H1 (cell line): ENCODE measurements around the gene MOSMO. TPM values are rescaled to one million over a fixed set of nuclear protein-coding genes. Genes with fewer than 3 reads are reported as not detected.
A peak's percentile ranks its signal among the peaks of the same experiment; 100 is the strongest.

Experiments
- CTCF ChIA-PET: fragments of 300-600 bp; sonication (Branson Sonifier 250); formaldehyde crosslinking; loops from one replicate; lab custom pipeline; 2021; ENCODE audit not compliant: partially characterized antibody; lab: Charles Lee
- POLR2A ChIA-PET: fragments of 300-600 bp; sonication (Branson Sonifier 250); formaldehyde crosslinking; loops from one replicate; lab custom pipeline; 2021; ENCODE audit warnings: inconsistent platforms; ENCODE audit not compliant: partially characterized antibody; lab: Charles Lee
- DNase-seq, 2 experiments: peaks; one replicate each; pipeline versions ENCODE4 v3.0.0 to v3.0.0-alpha.2; 2010 to 2022; ENCODE audit warnings: low spot score in 2 of 2, low read depth in 1 of 2, mixed read lengths in 1 of 2
- FAIRE-seq: peaks from 2 replicates; lab custom pipeline; 2011; peaks lifted over from hg19 to GRCh38; lab: Jason Lieb, UNC
- H2AFZ ChIP-seq: 2 replicates; pipeline ENCODE4 v1.8.1; 2012; ENCODE audit warnings: low read length, inconsistent platforms
- H2AK5ac ChIP-seq: 2 replicates; pipeline ENCODE4 v1.6.1; 2013; ENCODE audit warnings: low read depth, low read length
- H2BK120ac ChIP-seq: replicated peaks from 2 replicates; pipeline ENCODE3; 2013; ENCODE audit warnings: low read depth, low read length, inconsistent platforms
- H2BK12ac ChIP-seq: 2 replicates; pipeline ENCODE4 v1.6.1; 2013; ENCODE audit warnings: low read depth, low read length
- H2BK15ac ChIP-seq: 2 replicates; pipeline ENCODE4 v1.6.1; 2013; ENCODE audit warnings: low read length
- H2BK20ac ChIP-seq: 2 replicates; pipeline ENCODE4 v1.6.1; 2013; ENCODE audit warnings: low read length
- H2BK5ac ChIP-seq: 2 replicates; pipeline ENCODE4 v1.6.1; 2013; ENCODE audit warnings: low read depth, low read length
- H3K14ac ChIP-seq: 2 replicates; pipeline ENCODE4 v1.6.1; 2013; ENCODE audit warnings: inconsistent platforms; ENCODE audit not compliant: insufficient read length
- H3K18ac ChIP-seq: 2 replicates; pipeline ENCODE4 v1.6.1; 2013; ENCODE audit warnings: low read length; ENCODE audit errors: extremely low read depth
- H3K23ac ChIP-seq: 2 replicates; pipeline ENCODE4 v1.6.1; 2013; ENCODE audit warnings: inconsistent platforms; ENCODE audit not compliant: insufficient read length
- H3K23me2 ChIP-seq: 2 replicates; pipeline ENCODE4 v1.6.1; 2013; ENCODE audit warnings: low read depth, low read length
- H3K27ac ChIP-seq: 2 replicates; pipeline ENCODE4 v1.6.1; 2011; ENCODE audit warnings: low read depth, low read length, inconsistent platforms
- H3K27me3 ChIP-seq, 4 experiments: replicated peaks in 1 of 4; 1 replicate in 1 of 4; 2 replicates in 3 of 4; pipeline versions ENCODE4 v1.6.1 to v1.8.1; 2011 to 2013; ENCODE audit warnings: low read length in 3 of 4, mild to moderate bottlenecking in 3 of 4, inconsistent platforms in 2 of 4, mixed read lengths in 2 of 4, moderate library complexity in 1 of 4; ENCODE audit not compliant: control insufficient read depth in 3 of 4, insufficient read depth in 3 of 4; ENCODE audit errors: extremely low read depth in 1 of 4
- H3K36me3 ChIP-seq, 4 experiments: 2 replicates each; pipeline versions ENCODE4 v1.6.1 to v1.8.1; 2011 to 2013; ENCODE audit warnings: mild to moderate bottlenecking in 4 of 4, low read length in 3 of 4, moderate library complexity in 2 of 4, control low read depth in 1 of 4, inconsistent platforms in 1 of 4; ENCODE audit not compliant: insufficient read depth in 4 of 4, control insufficient read depth in 2 of 4
- H3K4ac ChIP-seq: replicated peaks from 2 replicates; pipeline ENCODE3; 2013; ENCODE audit warnings: low read length, low read depth, mixed read lengths, inconsistent platforms; ENCODE audit not compliant: insufficient read length
- H3K4me1 ChIP-seq, 4 experiments: replicated peaks in 1 of 4; 1 replicate in 1 of 4; 2 replicates in 3 of 4; pipeline versions ENCODE4 v1.6.1 to v1.8.1; 2011 to 2013; ENCODE audit warnings: low read length in 3 of 4, inconsistent platforms in 2 of 4, mixed read lengths in 1 of 4; ENCODE audit not compliant: insufficient read depth in 4 of 4, control insufficient read depth in 3 of 4
- H3K4me2 ChIP-seq, 2 experiments: 2 replicates each; pipeline versions ENCODE4 v1.6.1 to v1.8.1; 2011 to 2013; ENCODE audit warnings: low read depth in 2 of 2, low read length in 2 of 2, control low read depth in 1 of 2, inconsistent platforms in 1 of 2, mild to moderate bottlenecking in 1 of 2; ENCODE audit not compliant: insufficient read depth in 1 of 2
- H3K4me3 ChIP-seq, 4 experiments: fragments of 200-600, 300-600 bp in 1 of 4; sonication (generic), shearing (Covaris generic), sonication (Bioruptor Twin) in 1 of 4; 2 replicates each; pipeline versions ENCODE4 v1.5.1 to v1.8.1; 2011 to 2016; ENCODE audit warnings: low read length in 4 of 4, low read depth in 3 of 4, control low read depth in 2 of 4, inconsistent platforms in 2 of 4, mild to moderate bottlenecking in 2 of 4, mixed read lengths in 1 of 4, moderate library complexity in 1 of 4; ENCODE audit not compliant: insufficient read depth in 2 of 4; ENCODE audit errors: extremely low read depth in 1 of 4
- H3K56ac ChIP-seq: replicated peaks from 2 replicates; pipeline ENCODE3; 2013; ENCODE audit warnings: low read depth, mild to moderate bottlenecking, mixed read lengths, low read length, inconsistent platforms; ENCODE audit not compliant: insufficient read length
- H3K79me1 ChIP-seq: 2 replicates; pipeline ENCODE4 v1.6.1; 2013; ENCODE audit warnings: low read depth, low read length, control low read depth
- H3K79me2 ChIP-seq, 2 experiments: 2 replicates each; pipeline versions ENCODE4 v1.6.1 to v1.8.1; 2012 to 2013; ENCODE audit warnings: low read length in 2 of 2, mild to moderate bottlenecking in 2 of 2, inconsistent platforms in 1 of 2; ENCODE audit not compliant: insufficient read depth in 2 of 2, control insufficient read depth in 1 of 2
- H3K9ac ChIP-seq, 4 experiments: replicated peaks in 1 of 4; 1 replicate in 1 of 4; 2 replicates in 3 of 4; pipeline versions ENCODE4 v1.6.1 to v1.8.1; 2011 to 2013; ENCODE audit warnings: low read depth in 3 of 4, low read length in 3 of 4, control low read depth in 2 of 4, mild to moderate bottlenecking in 2 of 4, moderate library complexity in 2 of 4, inconsistent platforms in 1 of 4; ENCODE audit errors: extremely low read depth in 1 of 4
- H3K9me3 ChIP-seq, 2 experiments: 2 replicates each; pipeline versions ENCODE4 v1.6.1 to v1.8.1; 2012 to 2013; ENCODE audit warnings: mild to moderate bottlenecking in 2 of 2, moderate library complexity in 2 of 2, control low read depth in 1 of 2, inconsistent platforms in 1 of 2, low read depth in 1 of 2, low read length in 1 of 2, mixed read lengths in 1 of 2; ENCODE audit not compliant: insufficient read depth in 2 of 2
- H4K20me1 ChIP-seq, 2 experiments: replicated peaks in 1 of 2; 2 replicates each; pipeline versions ENCODE3 to v1.8.1; 2011 to 2013; ENCODE audit warnings: inconsistent platforms in 2 of 2, low read length in 2 of 2, mild to moderate bottlenecking in 1 of 2; ENCODE audit not compliant: insufficient read depth in 2 of 2, control insufficient read depth in 1 of 2
- H4K5ac ChIP-seq: 2 replicates; pipeline ENCODE4 v1.6.1; 2013; ENCODE audit warnings: low read length, low read depth, mixed read lengths, inconsistent platforms; ENCODE audit not compliant: insufficient read length
- H4K8ac ChIP-seq: 2 replicates; pipeline ENCODE4 v1.8.0; 2013; ENCODE audit warnings: mild to moderate bottlenecking, moderate library complexity, low read length, inconsistent platforms; ENCODE audit not compliant: insufficient read depth; ENCODE audit errors: extremely low read depth
- H4K91ac ChIP-seq: replicated peaks from 2 replicates; pipeline ENCODE3; 2013; ENCODE audit warnings: low read length, mixed read lengths, inconsistent platforms; ENCODE audit not compliant: insufficient read length
- ASH2L ChIP-seq: fragments of 200-600, 300-600 bp; sonication (generic); IDR thresholded peaks from one replicate; pipeline ENCODE4 v1.7.1; 2017; ENCODE audit warnings: low read length
- BRCA1 ChIP-seq: IDR thresholded peaks from 2 replicates; pipeline ENCODE4 v1.6.1; 2012; ENCODE audit warnings: low read depth, low read length, improper control_type of control experiment
- EZH2 ChIP-seq: fragments of 200-600 bp; sonication (generic); IDR thresholded peaks from 2 replicates; pipeline ENCODE4 v1.7.1; 2012; ENCODE audit warnings: low read depth, mild to moderate bottlenecking, moderate library complexity, low read length, inconsistent platforms; ENCODE audit not compliant: severe bottlenecking
- MAFK ChIP-seq: IDR thresholded peaks from 2 replicates; pipeline ENCODE4 v1.6.1; 2012; ENCODE audit warnings: low read depth, mild to moderate bottlenecking, improper control_type of control experiment, low read length
- PHF8 ChIP-seq: fragments of 200-600 bp; sonication (generic); conservative IDR thresholded peaks from 2 replicates; pipeline ENCODE4 v1.7.1; 2012; ENCODE audit warnings: low read depth, mild to moderate bottlenecking, inconsistent platforms, low read length, moderate library complexity
- RBBP5 ChIP-seq: IDR thresholded peaks from 2 replicates; pipeline ENCODE4 v1.7.1; 2012; ENCODE audit warnings: low read depth, mild to moderate bottlenecking, inconsistent platforms, low read length, moderate library complexity, borderline replicate concordance
- SIX5 ChIP-seq: IDR thresholded peaks from 2 replicates; pipeline ENCODE4 v1.6.1; 2011; ENCODE audit warnings: mild to moderate bottlenecking, low read depth, low read length
- SRF ChIP-seq: IDR thresholded peaks from 2 replicates; pipeline ENCODE4 v1.6.1; 2011; ENCODE audit warnings: mild to moderate bottlenecking, low read depth, low read length, moderate library complexity
- TEAD4 ChIP-seq: IDR thresholded peaks from 2 replicates; pipeline ENCODE4 v1.6.1; 2012; ENCODE audit warnings: low read depth, low read length, inconsistent platforms, mixed read lengths
- WGBS, 2 experiments: shearing (Covaris generic) in 1 of 2; methylation state at CpG; one replicate each; pipeline versions ENCODE4 v1.1.6 to v1.1.7; 2013 to 2015; ENCODE audit warnings: low lambda C conversion rate in 2 of 2, mixed read lengths in 2 of 2, inconsistent platforms in 1 of 2, low coverage in 1 of 2, missing lambda C conversion rate in 1 of 2; ENCODE audit not compliant: insufficient replicate concordance in 2 of 2, insufficient coverage in 1 of 2, insufficient read length in 1 of 2; ENCODE audit errors: extremely low coverage in 1 of 2, missing lambda C conversion rate in 1 of 2; 5-methylcytosine and 5-hydroxymethylcytosine counted together
- polyA plus RNA-seq, 7 experiments: library from polyadenylated mRNA; depleted of rRNA in 3 of 7; stranded (reverse) in 5 of 7; unstranded in 2 of 7; fragments of >200 nt in 5 of 7; fragments of 200-250 nt in 2 of 7; gene quantifications; 1 replicate in 5 of 7; 2 replicates in 1 of 7; 4 replicates in 1 of 7; pipeline versions ENCODE4 v1.2.1 to v1.2.3, GENCODE V29; 2011 to 2013; ENCODE audit warnings: missing spikeins in 2 of 7, mixed read lengths in 2 of 7
- total RNA-seq: library from RNA; stranded (reverse); fragmentation: NEBNext Ultra II Directional; extraction: Animal tissue kit (Norgen Biotek cat#: 25700); gene quantifications from 2 replicates; pipeline ENCODE4 v1.2.1, GENCODE V29; 2021

The MOSMO gene
- total and polyA plus RNA-seq, 2 of the 8 experiments (the other 6 are each of a cell fraction or from before 2014, with no cell fraction given), result 8.6 to 14.8 TPM

GRCh38 chr16:22031483-22032083 is 23.7 kb downstream of the MOSMO start:
- 60% methylated on average over 2 of the region's 2 CpGs; no CpG with 5 or more reads in 1 of the 2 experiments for WGBS, 2 experiments
- Histone ChIP-seq H3K14ac (no peak overlapping the region), H4K5ac (no peak overlapping the region), H2AFZ (no peak overlapping the region), H3K18ac (no peak overlapping the region), H3K4ac (no peak overlapping the region), H3K4me3 (no peak overlapping the region), H4K91ac (no peak overlapping the region), H3K23ac (no peak overlapping the region), H2BK15ac (no peak overlapping the region), H2AK5ac (no peak overlapping the region), H2BK5ac (no peak overlapping the region), H2BK12ac (no peak overlapping the region), H2BK120ac (no peak overlapping the region), H3K23me2 (no peaks in the 10 kb centered on the region), H4K8ac (no peak overlapping the region), H3K9me3 (no peaks in the 10 kb centered on the region), H3K4me2 (no peak overlapping the region), H3K27ac (no peak overlapping the region), H3K79me1 (peaks cover 3% of the 10 kb centered on the region; the same call in 1 of the 2 replicates), H3K4me1 (peaks cover 0 to 5% (median 0%) of the 10 kb centered on the region in 4 experiments; a peak in 1 of 7 replicates), H3K79me2 (peaks cover 0 to 17% of the 10 kb centered on the region in 2 experiments; a peak in 2 of 4 replicates), H3K36me3 (no peaks in the 10 kb centered on the region; a peak in 1 of 8 replicates), H3K56ac (no peak overlapping the region), H3K9ac (no peak overlapping the region), H3K27me3 (no peaks in the 10 kb centered on the region), H2BK20ac (no peak overlapping the region), H4K20me1 (peaks cover 0 to 2% of the 10 kb centered on the region in 2 experiments)
- FAIRE-seq (no peak), DNase-seq (no peak)
- POLR2A ChIA-PET, result no interaction called here
- CTCF ChIA-PET, result interaction anchor here (0.9 to 1.0 kb wide), 2 partner anchors 13 to 24 kb away, joined by 3 read pairs; no protein-coding TSS in a partner anchor
- TF ChIP-seq TEAD4, result no peak
- 0 out of 2 replicates have a peak, but pooled peaks have one; percentile 28 for TF ChIP-seq MAFK
- TF ChIP-seq SRF, result no peak
- TF ChIP-seq ASH2L, result no peak
- no peak for TF ChIP-seq PHF8
- TF ChIP-seq EZH2, result no peak
- TF ChIP-seq SIX5, result no peak
- no peak for TF ChIP-seq RBBP5
- TF ChIP-seq BRCA1, result no peak
